ENCODE data around the gene G3BP1. TPM values are rescaled to one million over a fixed set of nuclear protein-coding genes. Genes with fewer than 3 reads are reported as not detected.

Gene G3BP1
- total RNA-seq, result 182 and 214 TPM in 2 replicates

GRCh38 chr5:151771259-151772028, at the start of gene G3BP1:
Gene G3BP1, plus strand, starts transcription at chr5:151771954. Its CDS starts 14,667 bp downstream, at chr5:151786621.

GRCh38 chr5:151758430-151759241, 13.1 kb upstream of the G3BP1 start, which contains the start of gene ATOX1:
Gene ATOX1, minus strand, starts transcription at chr5:151758631. Its CDS starts 80 bp downstream, at chr5:151758551.

Other genes with a start within 250 kb of the G3BP1 start
- gene FAT2, start 180.6 kb upstream of the G3BP1 start, total RNA-seq, result not detected in 2 replicates
- gene SPARC, start 85.0 kb upstream of the G3BP1 start, total RNA-seq, result 330 and 676 TPM in 2 replicates
- 37.8 and 63.1 TPM in 2 replicates for gene ATOX1, start 13.3 kb upstream of the G3BP1 start, total RNA-seq
- gene GLRA1, start 152.9 kb downstream of the G3BP1 start, total RNA-seq, result not detected in 2 replicates

All from dermis lymphatic vessel endothelial cell (primary cell).